Suppressor macrophage (primary cell): ENCODE results near the gene MRRF.

Experiments
- DNase-seq, 4 experiments: peaks; one replicate each; pipeline ENCODE4 v3.0.0-alpha.2; 2020 to 2022
- total RNA-seq, 17 experiments: gene quantifications; one replicate each; lab custom pipeline; 2026; ENCODE audit warnings: mixed read lengths in 6 of 17, inconsistent platforms in 3 of 17; lab: John Stamatoyannopoulos, UW

MRRF gene
- total RNA-seq = 13.7 to 45.0 (median 33.1) reads per million in 17 experiments

GRCh38 chr9:122264360-122265148 lies at the start of gene MRRF, which contains the start of gene RBM18:
Gene MRRF, plus strand, starts transcription at chr9:122264882. Its CDS starts 6,010 bp downstream, at chr9:122270892.
Gene RBM18, minus strand, starts transcription at chr9:122264840. Its CDS starts 3,348 bp downstream, at chr9:122261492.
- DNase-seq = peak; percentile 95 to 97 (median 96)

DNA sequence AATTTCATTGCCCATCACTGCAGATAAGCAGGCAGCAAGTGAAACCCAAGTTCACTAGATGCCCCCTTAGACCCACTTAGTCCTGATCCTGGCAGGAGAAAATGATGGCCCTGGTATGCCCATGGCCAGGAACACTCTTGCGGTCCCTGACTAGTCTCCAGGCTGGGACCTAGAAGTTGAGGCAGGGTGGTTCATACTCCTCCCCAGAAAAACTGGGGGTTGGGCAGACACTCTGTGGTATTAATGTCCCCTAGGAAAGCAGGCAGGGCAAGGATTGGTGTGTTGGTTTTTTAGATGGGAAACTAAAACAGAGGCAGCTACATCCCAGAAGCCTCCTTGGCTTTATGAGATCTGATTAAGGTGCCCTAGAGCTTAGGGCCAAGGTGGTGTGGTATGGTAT lies 49.0 kb upstream of the MRRF start:
- no peak for DNase-seq

DNA sequence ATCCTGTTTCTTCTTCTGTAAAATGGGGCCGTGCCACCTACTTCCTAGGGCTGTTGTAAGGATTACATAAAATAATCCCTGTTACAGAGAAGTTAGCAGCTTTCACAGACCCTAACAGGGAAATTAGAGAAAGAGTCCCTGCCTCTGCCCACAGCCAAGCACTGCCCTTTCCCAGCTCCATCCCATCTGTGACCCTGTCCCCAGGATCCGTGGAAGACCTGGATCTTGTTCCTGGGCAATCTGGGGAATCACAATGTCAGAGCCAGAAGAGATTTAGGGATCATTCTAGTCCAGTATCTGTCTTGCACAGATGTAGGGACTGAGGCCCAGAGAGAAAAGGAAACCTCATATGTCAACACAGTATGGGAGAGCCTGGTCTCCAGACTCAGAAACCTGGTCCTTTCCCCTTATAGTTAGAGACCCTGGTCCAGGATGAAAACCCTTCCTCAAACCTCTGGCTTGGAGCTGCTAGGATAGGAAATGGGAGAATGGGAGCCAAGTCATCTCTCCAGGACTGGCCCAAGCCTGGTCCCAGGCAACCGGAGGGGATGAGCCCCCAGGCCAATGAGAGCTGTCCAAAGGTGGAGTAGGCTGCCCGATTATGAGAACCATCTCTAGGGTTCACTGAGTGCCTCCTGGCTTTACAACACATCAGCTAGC lies 48.4 kb upstream of the MRRF start:
- no peak for DNase-seq

DNA sequence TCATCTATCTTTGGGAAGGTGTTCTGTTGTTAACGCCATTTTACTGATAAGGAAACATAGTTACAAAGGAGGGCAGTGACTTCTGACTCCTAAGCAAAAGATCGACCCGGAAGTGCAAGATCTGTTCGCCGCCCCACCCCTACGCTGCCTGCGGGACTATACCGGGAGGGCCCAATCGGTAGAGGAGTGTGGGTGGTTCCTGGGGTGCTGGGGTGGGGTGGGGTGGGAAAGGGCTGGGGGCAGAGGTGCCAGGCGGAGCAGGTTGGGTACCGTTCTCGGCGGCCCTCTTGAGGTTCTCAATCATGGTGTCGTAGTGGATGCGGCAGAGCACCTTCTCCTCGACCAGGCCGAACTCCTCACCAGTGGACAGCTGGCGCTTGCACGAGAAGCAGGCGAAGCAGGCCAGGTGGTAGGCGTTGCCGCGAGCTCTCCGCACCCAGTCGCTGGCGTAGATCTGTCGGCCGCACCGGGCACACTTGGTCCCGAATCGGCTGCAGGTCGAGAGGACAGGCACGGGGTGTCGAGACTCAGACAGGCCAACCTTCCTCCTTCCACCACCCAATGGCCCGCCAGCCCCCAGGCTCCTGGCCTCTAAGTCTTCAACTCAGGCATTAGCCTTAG lies 47.8 kb upstream of the MRRF start:
- DNase-seq = no peak

GRCh38 chr9:122217640-122218039 lies 47.0 kb upstream of the MRRF start:
- DNase-seq = no peak

GRCh38 chr9:122218071-122218934 lies 46.4 kb upstream of the MRRF start:
- DNase-seq = no peak

- peak in 1 of 4 experiments; percentile 34 for DNase-seq
These were observed 45.5 kb upstream of the MRRF start for GRCh38 chr9:122218935-122219855.

- DNase-seq = no peak
These were observed 44.6 kb upstream of the MRRF start for GRCh38 chr9:122219856-122220672.

DNA sequence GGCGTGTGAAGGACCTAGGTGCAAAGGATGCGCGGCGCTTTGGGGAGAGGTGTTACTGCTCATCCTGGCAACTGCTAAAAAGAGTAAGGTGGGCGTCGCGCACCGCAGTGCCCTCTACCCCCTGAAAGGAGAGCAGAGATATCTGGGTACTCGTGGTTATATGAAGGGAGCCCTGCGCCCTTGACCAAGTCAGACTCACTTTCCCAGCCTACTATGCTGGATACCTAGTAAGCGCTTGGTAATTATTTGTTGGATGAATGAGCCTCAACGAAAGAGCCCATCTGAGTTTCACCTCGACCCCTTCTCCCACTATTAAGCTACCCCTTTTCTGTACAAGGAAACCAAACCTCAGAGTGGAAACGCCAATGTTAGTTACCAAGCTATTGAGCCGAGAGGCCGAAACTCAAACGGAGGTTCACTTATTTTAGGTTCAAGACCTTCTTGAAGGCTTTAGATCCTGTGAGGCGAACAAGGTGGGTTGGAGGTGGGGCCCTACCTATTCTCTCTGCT lies 44.0 kb upstream of the MRRF start:
- DNase-seq = no peak

DNA sequence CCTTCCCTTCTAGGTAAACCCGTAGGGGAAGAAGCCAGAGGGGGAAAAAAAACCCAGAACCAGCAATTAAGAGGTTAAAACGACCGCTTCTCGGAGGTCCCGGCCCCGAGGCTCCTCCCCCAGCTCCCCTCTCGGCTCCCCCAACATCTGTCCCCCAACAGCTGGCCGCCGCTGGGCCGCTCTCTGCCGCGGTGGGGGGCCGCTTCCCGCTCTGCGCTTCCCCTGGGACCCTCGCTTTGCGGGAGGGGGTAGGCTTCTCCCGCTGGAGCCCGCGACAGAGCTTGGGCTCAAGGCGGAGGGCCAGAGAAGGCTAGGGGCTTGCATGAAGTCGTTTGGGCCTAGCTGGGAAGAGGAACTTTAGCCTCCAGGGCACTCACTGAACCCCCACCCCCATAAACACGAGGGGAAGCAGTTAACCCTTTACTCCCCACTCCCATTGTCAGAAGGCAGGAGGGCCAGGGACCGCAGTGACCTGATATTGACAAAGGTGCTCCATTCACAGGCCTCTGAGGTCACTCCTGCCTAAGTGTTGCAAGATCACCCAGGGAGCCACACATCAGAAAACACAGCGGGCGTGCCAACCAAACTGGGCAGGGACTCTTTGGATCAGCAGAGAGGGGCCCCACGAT lies 43.4 kb upstream of the MRRF start:
- DNase-seq = no peak

GRCh38 chr9:122222791-122223190 lies 41.9 kb upstream of the MRRF start:
- DNase-seq = peak; percentile 59 to 78 (median 74)

DNA sequence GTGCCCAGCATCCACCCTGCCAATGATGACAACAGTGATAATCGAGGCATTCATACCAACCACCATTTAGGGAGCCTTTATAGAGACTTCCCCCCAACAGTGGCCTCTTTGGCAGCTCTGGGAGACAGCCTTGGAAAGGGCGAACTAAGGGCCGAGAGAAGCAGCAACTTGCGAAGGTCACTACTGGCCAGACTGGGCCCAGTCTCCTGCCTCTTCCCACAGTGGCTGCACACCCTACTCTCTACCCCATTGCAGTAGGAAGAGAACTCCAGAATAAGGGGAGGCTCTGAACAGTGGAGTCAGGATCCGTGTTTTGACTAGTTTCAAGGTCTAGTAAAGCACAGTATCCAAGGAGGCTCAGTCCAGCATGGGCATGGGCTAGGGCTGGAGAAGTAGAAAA lies 41.2 kb upstream of the MRRF start:
- no peak for DNase-seq

DNA sequence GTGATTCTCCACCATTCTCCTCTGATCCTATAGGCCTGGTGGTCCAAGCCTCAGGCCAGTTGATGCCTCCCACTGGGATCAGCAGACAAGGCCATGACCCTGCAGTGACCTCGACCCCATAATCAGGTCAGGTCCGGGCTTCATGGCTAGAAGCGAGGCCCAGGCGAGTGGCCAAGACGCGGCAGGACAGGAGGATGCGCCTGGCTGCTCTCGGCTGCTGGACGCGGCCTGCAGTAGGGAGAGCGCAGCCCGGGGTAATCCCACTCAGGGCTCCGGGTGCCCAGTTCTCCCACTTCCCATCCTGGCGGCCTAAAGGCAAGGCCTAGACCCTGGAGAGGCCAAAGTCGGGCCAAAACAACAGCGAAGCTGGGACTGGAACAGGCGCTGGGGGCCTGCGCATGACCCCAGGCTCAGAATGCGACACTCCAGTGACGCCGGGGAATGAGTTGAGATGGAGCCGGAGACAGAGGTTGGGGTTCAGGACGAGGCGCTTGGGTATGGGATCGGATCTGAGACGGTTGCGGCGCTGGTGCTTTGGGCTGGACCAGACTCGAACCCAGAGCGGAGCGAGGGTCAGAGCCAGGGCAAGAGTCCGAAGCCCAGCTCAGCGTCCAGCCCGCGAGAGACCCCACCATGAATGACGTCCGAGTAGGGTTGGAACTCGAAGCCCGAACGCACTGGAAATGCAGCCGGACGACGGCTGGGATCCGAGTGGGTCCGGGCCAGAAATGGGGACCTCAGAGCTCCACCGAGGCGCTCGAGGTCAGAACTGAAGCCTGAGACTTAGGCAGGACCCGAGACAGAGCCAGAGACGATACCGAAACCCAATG lies 39.2 kb upstream of the MRRF start:
- no peak for DNase-seq

DNA sequence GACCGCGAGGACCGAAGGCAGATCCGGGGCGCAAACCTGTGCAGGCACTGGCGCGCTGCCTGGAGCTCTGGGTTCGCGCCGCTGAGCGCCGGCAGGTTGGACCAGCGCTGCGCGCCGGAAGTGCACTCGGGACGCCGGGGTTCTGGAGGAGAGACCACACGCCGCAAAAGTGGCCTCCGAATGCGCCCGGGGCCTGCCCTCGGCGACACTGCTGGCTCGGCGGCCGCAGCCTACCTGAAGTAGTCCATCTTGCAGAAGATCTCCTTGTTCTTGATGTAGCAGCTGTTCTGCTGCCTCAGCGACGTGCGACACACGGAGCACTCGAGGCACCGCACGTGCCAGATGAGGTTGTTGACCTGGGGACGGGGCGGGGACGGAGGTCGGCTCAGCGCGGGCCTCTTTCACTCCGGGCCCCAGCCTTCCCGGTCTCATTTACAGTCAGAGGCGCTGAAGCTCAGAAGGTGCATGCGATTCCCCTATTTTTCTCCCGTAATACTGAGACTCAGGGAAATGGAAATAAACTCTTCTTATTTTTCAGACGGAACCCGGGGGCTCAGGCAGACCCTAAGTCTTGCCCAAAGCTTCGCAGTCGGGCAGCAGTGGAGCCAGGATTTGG lies 38.4 kb upstream of the MRRF start:
- DNase-seq = no peak

DNA sequence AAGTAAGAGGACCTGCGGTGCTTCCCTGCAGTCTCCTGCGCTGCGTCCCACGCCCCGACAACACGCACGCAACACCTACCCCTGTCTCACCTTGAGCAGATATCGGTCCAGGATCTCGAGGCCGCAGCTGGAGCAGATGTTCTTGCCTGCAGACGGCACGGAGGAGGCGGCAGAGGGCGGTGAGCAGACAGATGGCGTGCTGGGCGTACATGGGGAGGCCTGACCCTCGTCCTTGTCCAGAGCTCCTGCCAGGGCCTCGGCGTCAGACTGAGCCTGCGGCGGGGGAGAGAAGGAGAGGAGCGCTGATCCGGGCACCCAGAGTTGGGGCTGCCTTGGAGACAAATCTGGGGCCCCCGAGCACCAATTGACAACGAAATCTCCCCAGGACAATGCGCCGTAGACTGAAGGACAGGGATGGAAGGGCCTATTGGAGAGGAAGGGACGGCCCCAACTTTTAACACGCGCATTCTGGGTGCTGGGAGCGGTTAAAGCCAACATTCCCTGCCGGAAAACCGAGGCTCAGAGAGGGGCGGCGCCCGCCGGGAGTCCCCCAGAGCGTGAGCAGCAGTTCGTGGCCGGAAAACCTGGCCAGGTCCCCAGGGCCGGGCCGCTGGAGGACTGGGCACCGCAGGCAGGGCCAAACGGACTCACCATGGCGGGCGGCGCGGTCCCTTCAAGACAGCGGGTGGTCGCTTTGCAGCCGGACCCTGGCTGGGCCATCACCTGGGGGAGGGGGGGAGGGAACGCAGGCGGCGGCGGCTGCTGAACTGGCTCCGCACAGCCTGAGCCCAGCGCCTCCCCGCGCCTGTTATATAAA lies 37.7 kb upstream of the MRRF start:
- no peak for DNase-seq

DNA sequence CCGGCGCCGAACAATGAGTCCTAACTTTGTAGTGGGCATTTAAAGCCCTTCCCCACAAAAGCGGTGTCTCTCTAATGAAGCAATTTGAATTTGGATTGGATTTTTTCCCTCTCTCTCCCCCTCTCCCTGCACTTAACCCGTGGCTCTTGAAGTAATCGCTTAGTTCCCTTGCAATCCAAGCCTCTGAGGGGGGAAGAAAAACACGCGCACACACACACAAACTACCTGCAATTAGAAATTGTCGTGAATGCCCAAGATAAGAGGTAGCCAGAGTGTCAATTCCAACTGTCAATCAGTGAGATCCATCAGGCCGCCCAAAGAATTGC lies 37.1 kb upstream of the MRRF start:
- no peak for DNase-seq

GRCh38 chr9:122228191-122228567 lies 36.5 kb upstream of the MRRF start:
- no peak for DNase-seq
